ENCODE data around the gene FOXP1.

FOXP1 gene

DNA sequence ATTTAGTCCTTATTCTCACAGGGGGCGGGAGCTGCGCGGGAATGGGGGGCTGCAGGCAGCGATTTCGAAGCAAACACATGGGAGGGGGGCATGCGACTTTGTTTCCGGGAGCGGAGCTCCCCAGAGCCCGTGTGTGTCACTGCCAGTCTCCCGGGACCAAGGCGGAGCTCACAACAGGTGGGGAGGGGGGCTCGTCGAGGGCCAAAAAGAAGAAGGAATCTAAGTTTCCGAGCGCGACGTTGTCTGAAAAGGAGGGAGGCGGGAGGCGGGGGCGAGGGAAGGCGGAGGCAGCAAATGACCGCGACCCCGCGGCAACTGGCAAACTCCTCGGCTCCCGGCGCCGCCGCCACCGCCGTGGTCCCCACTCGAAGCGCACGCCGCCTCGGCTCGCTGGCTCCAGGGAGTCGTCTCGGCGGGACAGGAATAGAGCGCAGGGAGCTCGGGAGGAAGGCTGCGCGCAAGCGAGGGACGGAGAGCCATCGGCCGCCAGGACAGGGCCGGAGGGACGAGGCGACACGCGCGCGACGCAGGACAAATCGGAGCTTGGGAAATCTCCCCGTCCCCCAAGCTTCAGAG lies 1.4 kb downstream of the FOXP1 start:
- TF ChIP-seq, protein P1, sequence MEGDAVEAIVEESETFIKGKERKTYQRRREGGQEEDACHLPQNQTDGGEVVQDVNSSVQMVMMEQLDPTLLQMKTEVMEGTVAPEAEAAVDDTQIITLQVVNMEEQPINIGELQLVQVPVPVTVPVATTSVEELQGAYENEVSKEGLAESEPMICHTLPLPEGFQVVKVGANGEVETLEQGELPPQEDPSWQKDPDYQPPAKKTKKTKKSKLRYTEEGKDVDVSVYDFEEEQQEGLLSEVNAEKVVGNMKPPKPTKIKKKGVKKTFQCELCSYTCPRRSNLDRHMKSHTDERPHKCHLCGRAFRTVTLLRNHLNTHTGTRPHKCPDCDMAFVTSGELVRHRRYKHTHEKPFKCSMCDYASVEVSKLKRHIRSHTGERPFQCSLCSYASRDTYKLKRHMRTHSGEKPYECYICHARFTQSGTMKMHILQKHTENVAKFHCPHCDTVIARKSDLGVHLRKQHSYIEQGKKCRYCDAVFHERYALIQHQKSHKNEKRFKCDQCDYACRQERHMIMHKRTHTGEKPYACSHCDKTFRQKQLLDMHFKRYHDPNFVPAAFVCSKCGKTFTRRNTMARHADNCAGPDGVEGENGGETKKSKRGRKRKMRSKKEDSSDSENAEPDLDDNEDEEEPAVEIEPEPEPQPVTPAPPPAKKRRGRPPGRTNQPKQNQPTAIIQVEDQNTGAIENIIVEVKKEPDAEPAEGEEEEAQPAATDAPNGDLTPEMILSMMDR (conservative IDR thresholded peaks at IDR 0.05), result no peak
- H3K27ac ChIP-seq, result peak overlapping the region; percentile 100

DNA sequence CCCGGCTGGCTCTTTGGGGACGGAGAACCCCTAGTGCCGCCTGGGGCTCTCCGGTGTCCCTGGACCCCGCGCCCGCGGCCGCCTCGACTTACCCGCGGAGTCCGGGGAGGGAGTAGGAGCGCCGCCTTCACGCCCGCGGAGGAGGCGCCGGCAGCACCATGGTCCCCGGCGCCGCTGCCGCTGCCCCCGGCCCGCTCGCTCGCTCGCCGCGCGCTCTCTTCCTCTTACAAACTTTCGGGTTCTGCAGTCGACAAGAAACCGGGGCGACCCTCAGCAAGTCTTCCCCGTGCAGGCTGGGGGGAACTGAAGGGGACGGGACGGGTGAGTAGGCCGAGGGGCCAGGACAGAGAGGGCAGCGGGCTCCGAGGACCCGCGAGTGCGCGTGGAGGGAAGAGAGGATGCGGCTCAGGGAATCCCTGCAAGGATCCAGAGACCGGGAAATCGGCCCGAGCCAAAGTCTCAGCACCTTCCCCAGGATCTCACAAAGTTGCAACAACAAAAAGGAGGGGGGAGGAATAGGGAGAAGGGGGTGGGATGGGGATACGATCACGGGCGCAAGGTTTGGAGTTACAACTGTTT lies 2.0 kb downstream of the FOXP1 start:
- H3K27ac ChIP-seq, result peak overlapping the region; percentile 100
- TF ChIP-seq, protein P1 (conservative IDR thresholded peaks at IDR 0.05), result no peak

DNA sequence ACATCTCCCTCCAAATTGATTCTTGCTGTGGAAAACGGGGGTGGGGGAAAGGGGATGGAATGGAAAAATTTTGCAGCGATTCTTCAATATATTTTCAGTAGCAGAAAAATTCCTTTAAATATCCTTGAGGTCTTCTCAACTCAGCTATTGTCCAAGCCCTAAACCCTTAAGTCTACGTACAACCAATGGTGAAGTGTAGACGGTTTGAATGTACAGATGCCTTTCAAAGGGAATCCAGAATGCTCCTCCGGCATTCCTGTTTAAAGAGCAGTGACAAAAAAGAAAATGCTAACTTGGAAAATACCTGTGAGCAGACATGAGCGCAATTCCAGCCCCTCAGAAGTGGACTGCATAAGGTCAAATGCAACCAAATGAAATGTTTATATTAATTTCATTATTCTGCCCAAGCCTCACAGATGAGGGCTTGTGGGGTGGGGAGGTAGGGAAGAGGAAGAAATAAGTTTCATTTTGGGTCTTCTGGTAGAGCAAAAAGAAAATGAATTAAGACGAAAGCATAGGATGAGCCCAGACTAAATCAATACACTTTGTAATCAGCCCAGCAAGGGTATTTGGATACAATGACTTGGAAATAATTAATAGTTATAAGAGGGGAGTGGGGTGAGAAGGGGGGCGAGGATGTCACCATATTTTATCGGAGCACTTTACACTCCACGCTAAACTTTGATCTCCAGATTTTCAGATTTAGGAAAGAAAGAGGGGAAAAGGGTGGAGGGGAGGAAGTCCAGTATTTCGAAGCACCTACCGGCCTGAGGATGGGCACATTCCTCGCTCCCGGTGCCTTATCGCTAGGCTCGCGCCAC lies 2.7 kb downstream of the FOXP1 start:
- peak overlapping the region; percentile 100 for H3K27ac ChIP-seq
- TF ChIP-seq, protein P1 (conservative IDR thresholded peaks at IDR 0.05), result no peak

DNA sequence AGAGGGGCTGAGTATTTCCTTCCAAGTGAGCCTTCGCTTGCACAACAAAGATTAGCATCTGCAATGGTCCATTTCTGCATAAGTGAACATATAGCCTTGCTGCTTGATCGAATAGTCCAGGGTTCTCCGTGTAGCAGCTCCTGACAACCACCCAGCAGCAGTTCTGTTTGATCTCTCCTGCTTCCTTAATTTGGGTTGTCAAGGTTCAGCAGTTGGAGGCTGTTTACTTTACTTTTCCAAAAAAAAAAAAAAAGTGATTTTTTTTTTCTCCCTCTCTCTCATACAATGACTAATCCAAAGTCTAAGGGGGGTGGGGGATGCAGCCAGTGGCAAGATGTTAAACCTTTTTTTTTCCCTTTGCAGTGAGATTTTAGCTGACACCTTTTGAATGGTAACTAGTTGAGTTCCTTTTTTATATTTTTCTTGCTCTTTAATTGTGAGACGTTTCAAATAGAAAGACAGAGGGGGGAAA lies 3.6 kb downstream of the FOXP1 start:
- H3K27ac ChIP-seq, result peak overlapping the region; percentile 100
- TF ChIP-seq, protein P1 (conservative IDR thresholded peaks at IDR 0.05), result no peak

DNA sequence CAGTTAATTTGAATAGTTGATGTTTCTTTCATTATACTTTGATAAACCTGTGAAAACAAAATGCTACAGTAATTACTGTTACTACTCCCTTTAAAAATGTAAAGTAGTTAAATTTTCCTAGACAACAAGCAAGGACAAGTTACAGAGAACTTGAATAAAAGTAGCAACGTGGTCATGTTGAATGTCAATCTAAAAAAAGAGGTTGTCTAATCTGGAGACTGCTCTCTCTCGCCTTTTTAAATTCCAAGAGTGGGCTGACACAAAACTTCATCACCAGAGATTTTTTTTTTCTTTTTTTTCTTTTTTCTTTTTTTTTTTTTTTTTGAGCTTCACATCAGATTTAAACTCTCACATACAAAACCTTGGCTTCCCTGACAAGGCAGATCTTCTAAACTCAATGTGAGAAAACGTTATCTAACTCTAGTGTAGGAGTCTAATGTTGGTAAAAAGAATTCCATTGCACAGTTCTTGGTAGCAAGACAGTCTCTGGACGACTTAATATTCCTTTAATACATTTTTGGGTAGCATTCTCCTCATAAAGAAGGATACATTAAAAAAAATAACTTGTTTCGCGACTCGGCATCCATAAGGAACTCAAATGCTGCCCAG lies 4.1 kb downstream of the FOXP1 start:
- peak overlapping the region; percentile 100 for H3K27ac ChIP-seq
- TF ChIP-seq, protein P1 (conservative IDR thresholded peaks at IDR 0.05), result no peak

DNA sequence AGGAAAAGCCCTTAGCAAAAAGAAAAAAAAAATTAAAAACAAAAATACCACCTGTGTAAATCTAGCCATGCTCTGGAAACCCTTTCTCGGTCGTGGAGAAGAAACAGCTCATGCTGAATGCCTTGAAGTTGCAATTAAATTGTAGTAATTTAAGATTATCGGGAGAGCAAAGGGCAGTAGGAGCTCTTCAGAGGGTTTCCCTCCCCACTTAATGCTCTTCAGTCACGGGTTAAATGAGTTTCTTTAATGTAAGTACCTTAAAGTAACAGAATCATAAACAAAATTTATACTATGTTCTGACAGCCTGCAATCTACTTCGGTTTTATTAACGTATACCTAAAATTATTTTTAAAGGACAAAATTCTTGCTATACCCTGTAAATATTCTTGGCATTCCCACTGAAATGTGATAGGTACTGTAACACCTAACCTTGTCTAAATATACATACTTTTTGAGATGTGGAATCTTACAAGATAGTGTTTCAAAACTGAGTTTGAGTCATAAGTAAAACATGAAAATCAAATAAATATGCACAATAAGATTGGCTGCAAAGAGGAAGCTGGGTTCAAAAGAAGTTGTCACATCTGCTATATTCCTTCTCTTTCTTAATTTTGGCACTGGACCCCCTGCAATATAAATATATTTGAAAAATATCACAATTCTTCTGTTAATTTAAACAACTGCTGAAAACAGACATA lies 5.3 kb downstream of the FOXP1 start:
- H3K27ac ChIP-seq, result no peak overlapping the region

More for the DNA sequence above, 5.3 kb downstream of the FOXP1 start:
- TF ChIP-seq, protein P1 (conservative IDR thresholded peaks at IDR 0.05), result no peak

Data from VCaP (cell line).